NCI-H2107 treated with DMSO at 0.1 percent for 48 hours (cell line): ENCODE results near the gene LYRM2.

ENCODE experiments used
- DNase-seq: peaks from one replicate; lab custom pipeline; 2025; ENCODE audit not compliant: unreplicated experiment; lab: John Stamatoyannopoulos, UW

The LYRM2 gene

GRCh38 chr6:89562093-89562973 is 76.2 kb downstream of the LYRM2 start:
- no peak for DNase-seq

- no peak for DNase-seq
Measured at GRCh38 chr6:89559487-89559886, 79.1 kb downstream of the LYRM2 start.

DNA sequence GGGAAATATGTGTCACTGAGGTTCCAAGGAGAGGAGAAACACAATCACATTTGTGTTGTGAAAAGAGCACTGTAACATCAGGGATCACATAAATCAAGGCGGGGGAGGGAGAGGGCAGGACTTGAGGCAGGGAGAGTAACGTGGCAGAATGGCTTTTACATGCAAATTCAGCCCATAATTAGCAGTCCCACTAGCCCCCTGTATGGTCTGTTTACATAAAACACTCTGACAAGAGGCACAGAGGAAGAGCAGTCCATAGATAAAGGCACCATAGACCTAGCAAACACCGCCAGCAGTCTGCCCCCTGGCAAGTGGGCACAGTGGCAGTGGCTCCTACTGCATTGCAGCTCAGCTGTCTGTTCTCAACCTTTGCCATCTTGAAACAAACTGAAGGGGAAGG is 82.7 kb downstream of the LYRM2 start:
- DNase-seq = no peak

- no peak for DNase-seq
Measured at GRCh38 chr6:89555031-89555430, 83.5 kb downstream of the LYRM2 start.

DNA sequence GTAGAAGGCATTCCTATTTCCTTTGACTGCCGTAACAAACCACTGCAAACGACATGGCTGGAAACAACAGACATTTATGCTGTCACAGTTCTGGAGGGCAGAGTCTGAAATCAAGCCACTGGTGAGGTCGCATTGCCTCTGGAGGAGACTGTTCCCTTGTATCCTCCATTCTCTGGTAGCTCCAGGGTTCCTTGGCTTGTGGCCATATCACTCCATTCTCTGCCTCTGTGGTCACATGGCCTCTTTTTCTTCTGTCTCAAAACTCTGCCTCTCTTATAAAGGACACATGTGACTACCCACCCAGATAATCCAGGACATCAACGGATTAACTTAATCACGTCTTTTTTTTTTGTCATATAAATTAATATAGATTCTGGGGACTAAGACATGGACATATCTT is 84.4 kb downstream of the LYRM2 start:
- no peak for DNase-seq

- no peak for DNase-seq
Measured at GRCh38 chr6:89553431-89553830, 85.1 kb downstream of the LYRM2 start.

GRCh38 chr6:89547281-89547680 is 91.3 kb downstream of the LYRM2 start:
- no peak for DNase-seq

GRCh38 chr6:89542866-89543265 is 95.7 kb downstream of the LYRM2 start:
- DNase-seq = no peak

DNA sequence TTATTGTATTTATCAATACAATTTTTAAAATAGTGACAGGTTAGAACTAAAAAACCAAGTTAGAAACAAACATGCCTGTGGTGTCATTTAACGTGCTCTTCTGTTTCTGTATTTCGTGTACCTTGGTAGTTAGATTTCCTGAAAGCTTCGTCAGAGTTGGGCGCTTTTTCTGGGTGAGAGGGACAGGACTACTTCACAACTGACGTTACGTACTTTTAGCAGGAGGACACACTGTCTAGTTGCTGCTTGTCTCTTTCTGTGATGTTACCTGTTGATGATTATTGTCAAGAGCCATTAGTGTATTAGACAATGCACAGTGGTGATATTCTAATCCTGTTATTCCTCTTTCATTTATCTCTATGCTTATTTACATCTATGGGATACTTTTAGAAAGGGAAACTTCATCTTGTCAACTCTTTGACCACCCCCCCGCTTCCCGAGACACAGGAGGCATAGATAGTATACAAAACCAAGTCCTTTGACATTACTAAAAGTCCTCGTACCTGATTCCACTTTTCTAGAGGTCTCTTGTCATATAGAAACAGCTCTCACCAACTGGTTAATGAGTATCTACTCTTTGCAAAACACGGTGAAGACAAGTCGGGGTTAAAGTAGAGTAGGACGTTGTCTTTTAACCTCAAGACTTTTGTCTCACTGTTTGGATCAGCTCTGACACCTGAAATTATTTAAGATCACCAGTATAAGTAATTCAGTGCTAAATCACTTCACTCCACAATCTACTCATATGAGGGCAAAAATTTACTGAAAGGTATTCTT is 96.3 kb downstream of the LYRM2 start:
- DNase-seq = no peak

- DNase-seq = no peak
Measured at GRCh38 chr6:89539779-89540178, 98.8 kb downstream of the LYRM2 start.

- no peak for DNase-seq
Measured at GRCh38 chr6:89536231-89536630, 102.3 kb downstream of the LYRM2 start.

DNA sequence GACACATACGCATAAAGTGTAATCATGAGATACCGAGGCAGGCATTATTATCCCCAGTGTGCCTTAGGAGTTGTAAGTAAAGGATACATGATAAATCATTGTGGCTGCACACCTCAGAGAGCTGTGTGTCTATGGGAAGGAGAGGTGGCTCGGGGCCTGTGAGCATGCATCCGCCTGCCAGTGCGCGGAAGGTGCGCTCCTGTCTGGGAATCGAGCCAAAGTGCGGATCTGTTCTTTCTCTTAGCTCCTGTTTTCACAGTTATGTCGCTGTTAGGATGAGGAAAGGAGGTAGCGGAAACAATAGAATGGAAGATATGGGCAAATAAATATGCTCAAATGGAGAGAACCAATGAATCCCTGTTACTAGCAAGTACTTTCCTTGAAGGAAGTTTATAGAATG is 107.6 kb downstream of the LYRM2 start:
- no peak for DNase-seq

GRCh38 chr6:89528866-89529265 is 109.7 kb downstream of the LYRM2 start:
- no peak for DNase-seq

- no peak for DNase-seq
Measured at GRCh38 chr6:89527634-89528033, 110.9 kb downstream of the LYRM2 start.

GRCh38 chr6:89526563-89526869 is 112.0 kb downstream of the LYRM2 start:
- DNase-seq = no peak

DNA sequence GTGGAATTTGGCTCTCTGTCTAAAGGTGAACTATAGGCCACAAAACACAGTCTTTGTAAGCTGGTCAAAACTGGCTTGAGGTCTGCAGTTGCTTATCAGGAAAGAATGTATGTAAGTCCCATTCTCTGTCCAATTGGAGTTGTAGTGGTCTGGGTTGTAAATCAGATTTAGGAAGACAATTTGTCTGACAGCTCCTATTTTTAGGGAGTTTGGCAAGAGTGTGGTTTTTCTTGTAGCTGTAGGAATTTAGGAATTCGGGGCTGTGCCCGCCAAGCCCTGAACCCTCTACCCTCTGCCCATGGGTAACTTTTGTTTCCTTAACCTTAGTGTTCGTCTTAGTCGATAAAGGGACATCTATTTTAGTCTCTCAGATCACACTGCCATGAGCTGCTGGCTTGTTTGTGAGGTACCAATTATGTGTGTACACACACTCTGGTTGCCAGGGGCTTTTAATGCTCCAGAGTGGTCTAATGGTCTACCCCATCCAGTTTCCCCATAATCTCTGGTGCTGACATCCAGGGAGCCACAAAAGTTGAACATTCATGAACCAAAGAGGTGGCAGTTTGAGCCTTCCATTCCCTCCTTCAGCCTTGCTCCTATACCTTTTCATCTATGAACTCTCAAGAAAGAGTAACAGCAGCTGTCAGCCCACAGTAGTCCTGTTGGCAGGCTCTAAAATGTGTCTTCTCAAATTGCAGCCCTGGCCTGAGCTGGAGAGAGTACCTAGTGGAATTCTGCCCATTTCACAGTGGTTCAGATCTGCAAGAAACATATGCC is 112.6 kb downstream of the LYRM2 start:
- no peak for DNase-seq

- DNase-seq = no peak
Measured at GRCh38 chr6:89522778-89523177, 115.8 kb downstream of the LYRM2 start.

DNA sequence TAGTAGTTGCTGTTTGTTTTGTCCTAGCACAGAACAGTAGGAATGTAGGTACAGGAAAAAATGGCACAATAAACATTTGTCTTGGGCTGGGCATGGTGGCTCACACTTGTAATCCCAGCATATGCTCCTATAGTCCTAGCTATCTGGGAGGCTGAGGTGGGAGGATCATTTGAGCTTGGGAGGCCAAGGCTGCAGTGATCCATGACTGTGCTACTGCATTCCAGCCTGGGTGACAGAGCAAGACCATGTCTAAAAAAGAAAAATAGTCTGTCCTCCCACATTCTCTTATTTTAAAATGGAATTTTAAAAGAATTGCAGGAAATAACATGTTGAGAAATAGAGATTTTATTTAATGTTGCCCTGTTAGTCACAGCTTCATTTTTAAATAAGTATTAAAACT is 117.8 kb downstream of the LYRM2 start:
- no peak for DNase-seq

- DNase-seq = no peak
Measured at GRCh38 chr6:89518352-89519055, 120.0 kb downstream of the LYRM2 start.
